IMR-90 (cell line): ENCODE data around the gene OFD1. TPM values are rescaled to one million over a fixed set of nuclear protein-coding genes. Genes with fewer than 3 reads are reported as not detected.
A peak's percentile ranks its signal among the peaks of the same experiment; 100 is the strongest.

Experiments
- ATAC-seq: fragments of 200-7000 bp; cut with Tn5 transposase; 2 replicates; pipeline ENCODE4 v1.9.1; 2020; ENCODE audit warnings: low read depth, mild to moderate bottlenecking, moderate library complexity
- BruUV-seq: library from RNA; stranded (reverse); fragments of 400-500 nt; replicated peaks from 2 replicates; lab custom pipeline; 2021; lab: Mats Ljungman, UMichigan
- CTCF ChIA-PET: fragments of 300-600 bp; formaldehyde crosslinking; extraction: SDS; loops from one replicate; lab custom pipeline; 2021; ENCODE audit warnings: antibody characterized with exemption; lab: Yijun Ruan, JAX
- POLR2A ChIA-PET: fragments of 300-600 bp; sonication (Branson Sonifier 250); formaldehyde crosslinking; loops from one replicate; lab custom pipeline; 2022; ENCODE audit warnings: antibody characterized with exemption; ENCODE audit not compliant: unreplicated experiment; lab: Charles Lee
- DNase-seq: peaks from one replicate; pipeline ENCODE4 v3.0.0; 2013
- H2AFZ ChIP-seq: replicated peaks from 2 replicates; pipeline ENCODE3; 2013; ENCODE audit warnings: low read length, mild to moderate bottlenecking; ENCODE audit not compliant: poor library complexity
- H2AK5ac ChIP-seq: 2 replicates; pipeline ENCODE4 v1.6.1; 2013; ENCODE audit warnings: low read depth, low read length, inconsistent platforms
- H2AK9ac ChIP-seq: replicated peaks from 2 replicates; pipeline ENCODE3; 2013; ENCODE audit warnings: mild to moderate bottlenecking, low read depth, low read length, moderate library complexity; ENCODE audit not compliant: poor library complexity
- H2BK120ac ChIP-seq: 2 replicates; pipeline ENCODE4 v1.6.1; 2013; ENCODE audit warnings: low read depth, low read length, inconsistent platforms
- H2BK15ac ChIP-seq: 3 replicates; pipeline ENCODE4 v1.6.1; 2013; ENCODE audit warnings: low read depth, low read length, inconsistent platforms
- H2BK20ac ChIP-seq: 2 replicates; pipeline ENCODE4 v1.6.1; 2013; ENCODE audit warnings: low read depth, mild to moderate bottlenecking, inconsistent platforms, low read length, moderate library complexity
- H2BK5ac ChIP-seq: 2 replicates; pipeline ENCODE4 v1.6.1; 2013; ENCODE audit warnings: mild to moderate bottlenecking, low read depth, low read length, inconsistent platforms; ENCODE audit not compliant: poor library complexity, severe bottlenecking
- H3K14ac ChIP-seq: replicated peaks from 2 replicates; pipeline ENCODE4 v1.6.1; 2013; ENCODE audit warnings: low read depth, low read length, inconsistent platforms
- H3K18ac ChIP-seq: 2 replicates; pipeline ENCODE4 v1.6.1; 2013; ENCODE audit warnings: low read depth, low read length, control low read depth
- H3K23ac ChIP-seq: 2 replicates; pipeline ENCODE4 v1.6.1; 2013; ENCODE audit warnings: low read depth, low read length, inconsistent platforms
- H3K27ac ChIP-seq: 2 replicates; pipeline ENCODE4 v1.5.1; 2013; ENCODE audit warnings: mild to moderate bottlenecking, control low read depth, low read length; ENCODE audit not compliant: insufficient read depth
- H3K27me3 ChIP-seq: 2 replicates; pipeline ENCODE4 v1.6.1; 2013; ENCODE audit warnings: low read length; ENCODE audit not compliant: control insufficient read depth, insufficient read depth
- H3K36me3 ChIP-seq: 2 replicates; pipeline ENCODE4 v1.6.1; 2013; ENCODE audit warnings: low read length, mixed read lengths; ENCODE audit not compliant: control insufficient read depth, insufficient read depth
- H3K4ac ChIP-seq: 2 replicates; pipeline ENCODE4 v1.6.1; 2013; ENCODE audit warnings: low read depth, low read length, inconsistent platforms
- H3K4me1 ChIP-seq: 2 replicates; pipeline ENCODE4 v1.6.1; 2013; ENCODE audit warnings: low read length, mixed read lengths; ENCODE audit not compliant: control insufficient read depth, insufficient read depth
- H3K4me2 ChIP-seq: 2 replicates; pipeline ENCODE4 v1.6.1; 2013; ENCODE audit warnings: low read depth, mild to moderate bottlenecking, control low read depth, low read length, moderate library complexity
- H3K4me3 ChIP-seq: 2 replicates; pipeline ENCODE4 v1.5.1; 2013; ENCODE audit warnings: low read depth, mild to moderate bottlenecking, control low read depth, low read length, moderate library complexity; ENCODE audit not compliant: insufficient read depth
- H3K56ac ChIP-seq: 2 replicates; pipeline ENCODE4 v1.6.1; 2013; ENCODE audit warnings: low read length, inconsistent platforms; ENCODE audit not compliant: insufficient read depth; ENCODE audit errors: extremely low read depth
- H3K79me1 ChIP-seq, 2 experiments: 2 replicates each; pipeline ENCODE4 v1.6.1; 2013; ENCODE audit warnings: low read length in 2 of 2, inconsistent platforms in 1 of 2, low read depth in 1 of 2
- H3K9ac ChIP-seq: 2 replicates; pipeline ENCODE4 v1.6.1; 2013; ENCODE audit warnings: low read depth, low read length, control low read depth
- H3K9me1 ChIP-seq: 2 replicates; pipeline ENCODE4 v1.6.1; 2013; ENCODE audit warnings: low read length, inconsistent platforms; ENCODE audit not compliant: insufficient read depth
- H3K9me3 ChIP-seq: 2 replicates; pipeline ENCODE4 v1.6.1; 2013; ENCODE audit warnings: low read length; ENCODE audit not compliant: control insufficient read depth, insufficient read depth
- H4K20me1 ChIP-seq: 2 replicates; pipeline ENCODE4 v1.6.1; 2013; ENCODE audit warnings: low read length, inconsistent platforms; ENCODE audit not compliant: insufficient read depth
- H4K5ac ChIP-seq: 2 replicates; pipeline ENCODE4 v1.6.1; 2013; ENCODE audit warnings: mild to moderate bottlenecking, low read depth, low read length, control low read depth
- H4K8ac ChIP-seq, 2 experiments: 2 replicates each; pipeline ENCODE4 v1.6.1; 2013; ENCODE audit warnings: low read depth in 2 of 2, low read length in 2 of 2, control low read depth in 1 of 2, inconsistent platforms in 1 of 2
- H4K91ac ChIP-seq: 2 replicates; pipeline ENCODE4 v1.6.1; 2013; ENCODE audit warnings: low read depth, low read length, inconsistent platforms; ENCODE audit not compliant: insufficient read depth
- CTCF ChIP-seq: conservative IDR thresholded peaks from 2 replicates; pipeline ENCODE4 v1.5.1; 2012; ENCODE audit warnings: mild to moderate bottlenecking, low read depth, low read length, improper control_type of control experiment
- RFX5 ChIP-seq: IDR thresholded peaks from 2 replicates; pipeline ENCODE4 v1.8.0; 2012; ENCODE audit warnings: low read depth, mild to moderate bottlenecking, low read length, moderate library complexity
- WGBS, 2 experiments: methylation state at CpG; one replicate each; pipeline versions ENCODE4 v1.1.5 to v1.1.7; 2013; ENCODE audit warnings: missing lambda C conversion rate in 2 of 2; ENCODE audit not compliant: insufficient read length in 1 of 2; ENCODE audit errors: extremely low coverage in 2 of 2; 5-methylcytosine and 5-hydroxymethylcytosine counted together
- dilution Hi-C: fragments of 300-500 bp; cut with HindIII; formaldehyde crosslinking; loops from one replicate; pipeline ENCODE4 v1.14.3; 2018; ENCODE audit warnings: low sequenced_read_pairs; ENCODE audit not compliant: unreplicated experiment
- in situ Hi-C: fragments of 300-500 bp; cut with MboI; formaldehyde crosslinking; loops from 3 replicates; pipeline ENCODE4 v1.14.3; 2019; ENCODE audit warnings: low sequenced_read_pairs, inconsistent platforms, mixed read lengths
- intact Hi-C: fragments of 100-400 bp; cut with micrococcal nuclease; formaldehyde crosslinking; loops from 2 replicates; pipeline ENCODE4 v1.10.0; 2022
- polyA plus RNA-seq, 3 experiments: library from polyadenylated mRNA; depleted of rRNA; stranded (reverse); fragments of >200 nt; gene quantifications; 2 replicates each; pipeline ENCODE4 v1.2.3, GENCODE V29; 2012; ENCODE audit warnings: low replicate concordance in 1 of 3
- total RNA-seq: library from RNA; depleted of rRNA; stranded (reverse); fragments of >200 nt; gene quantifications from 2 replicates; pipeline ENCODE4 v1.2.3, GENCODE V29; 2012

OFD1 gene
- total and polyA plus RNA-seq, 2 of the 4 experiments (the other 2 are of a cell fraction), result 8.4 to 8.6 TPM

- WGBS, 2 experiments, result no CpG with 5 or more reads among the region's 2 CpGs
- dilution Hi-C loops, result no loop called here
- BruUV-seq, result no TSS peak
- no peaks in the 10 kb centered on the region for H3K9me3 ChIP-seq
- H3K23ac ChIP-seq, result no peak overlapping the region
- ATAC-seq, result peak; percentile 54; the same call in 1 of the 2 replicates
- no peak overlapping the region for H3K4me3 ChIP-seq
- no peak overlapping the region for H2BK15ac ChIP-seq
- TF ChIP-seq RFX5 (no peak), CTCF (0 out of 2 replicates have a peak, but pooled peaks have one; percentile 6)
- H2AK5ac ChIP-seq, result no peak overlapping the region
- H4K8ac ChIP-seq, result no peak overlapping the region
- H3K27me3 ChIP-seq, result peaks cover 16% of the 10 kb centered on the region
- no peak overlapping the region for H3K9ac ChIP-seq
- H4K20me1 ChIP-seq, result no peaks in the 10 kb centered on the region
- H2BK120ac ChIP-seq, result no peak overlapping the region
- CTCF ChIA-PET, result no interaction called here
- no peak overlapping the region for H3K4ac ChIP-seq
- H3K18ac ChIP-seq, result no peak overlapping the region
- no peaks in the 10 kb centered on the region; the same call in 1 of the 2 replicates for H3K4me1 ChIP-seq
- intact Hi-C loops, result no loop called here
- H4K5ac ChIP-seq, result no peak overlapping the region
- peaks cover 4% of the 10 kb centered on the region for H3K36me3 ChIP-seq
- DNase-seq, result peak; percentile 74
- H3K4me2 ChIP-seq, result no peak overlapping the region
- no peak overlapping the region for H3K27ac ChIP-seq
- no peak overlapping the region for H2AFZ ChIP-seq
- H2BK20ac ChIP-seq, result no peak overlapping the region
- H4K91ac ChIP-seq, result no peak overlapping the region
- H3K9me1 ChIP-seq, result no peaks in the 10 kb centered on the region; the same call in 1 of the 2 replicates
- no peak overlapping the region for H2AK9ac ChIP-seq
- H3K14ac ChIP-seq, result no peak overlapping the region
- H3K56ac ChIP-seq, result no peak overlapping the region
- H3K79me1 ChIP-seq, result no peaks in the 10 kb centered on the region
- no peak overlapping the region for H2BK5ac ChIP-seq
- POLR2A ChIA-PET, result no interaction called here
- in situ Hi-C loops, result no loop called here
Observed at GRCh38 chrX:13778916-13779315, 44.4 kb downstream of the OFD1 start.
